GM12874 (cell line): ENCODE data around the gene ALDOA.

Experiments used
- TF ChIP-seq, protein P1 (sequence below): IDR thresholded peaks from 2 replicates; pipeline ENCODE4 v1.5.1; 2011; ENCODE audit warnings: low read depth, mild to moderate bottlenecking, control low read depth, low read length, moderate library complexity; ENCODE audit not compliant: insufficient read depth

ALDOA gene

GRCh38 chr16:30051518-30051917 lies 14.0 kb upstream of the ALDOA start:
- TF ChIP-seq, protein P1, sequence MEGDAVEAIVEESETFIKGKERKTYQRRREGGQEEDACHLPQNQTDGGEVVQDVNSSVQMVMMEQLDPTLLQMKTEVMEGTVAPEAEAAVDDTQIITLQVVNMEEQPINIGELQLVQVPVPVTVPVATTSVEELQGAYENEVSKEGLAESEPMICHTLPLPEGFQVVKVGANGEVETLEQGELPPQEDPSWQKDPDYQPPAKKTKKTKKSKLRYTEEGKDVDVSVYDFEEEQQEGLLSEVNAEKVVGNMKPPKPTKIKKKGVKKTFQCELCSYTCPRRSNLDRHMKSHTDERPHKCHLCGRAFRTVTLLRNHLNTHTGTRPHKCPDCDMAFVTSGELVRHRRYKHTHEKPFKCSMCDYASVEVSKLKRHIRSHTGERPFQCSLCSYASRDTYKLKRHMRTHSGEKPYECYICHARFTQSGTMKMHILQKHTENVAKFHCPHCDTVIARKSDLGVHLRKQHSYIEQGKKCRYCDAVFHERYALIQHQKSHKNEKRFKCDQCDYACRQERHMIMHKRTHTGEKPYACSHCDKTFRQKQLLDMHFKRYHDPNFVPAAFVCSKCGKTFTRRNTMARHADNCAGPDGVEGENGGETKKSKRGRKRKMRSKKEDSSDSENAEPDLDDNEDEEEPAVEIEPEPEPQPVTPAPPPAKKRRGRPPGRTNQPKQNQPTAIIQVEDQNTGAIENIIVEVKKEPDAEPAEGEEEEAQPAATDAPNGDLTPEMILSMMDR = no peak

- TF ChIP-seq, protein P1 = no peak
Measured at GRCh38 chr16:30052671-30053372, 12.7 kb upstream of the ALDOA start.

DNA sequence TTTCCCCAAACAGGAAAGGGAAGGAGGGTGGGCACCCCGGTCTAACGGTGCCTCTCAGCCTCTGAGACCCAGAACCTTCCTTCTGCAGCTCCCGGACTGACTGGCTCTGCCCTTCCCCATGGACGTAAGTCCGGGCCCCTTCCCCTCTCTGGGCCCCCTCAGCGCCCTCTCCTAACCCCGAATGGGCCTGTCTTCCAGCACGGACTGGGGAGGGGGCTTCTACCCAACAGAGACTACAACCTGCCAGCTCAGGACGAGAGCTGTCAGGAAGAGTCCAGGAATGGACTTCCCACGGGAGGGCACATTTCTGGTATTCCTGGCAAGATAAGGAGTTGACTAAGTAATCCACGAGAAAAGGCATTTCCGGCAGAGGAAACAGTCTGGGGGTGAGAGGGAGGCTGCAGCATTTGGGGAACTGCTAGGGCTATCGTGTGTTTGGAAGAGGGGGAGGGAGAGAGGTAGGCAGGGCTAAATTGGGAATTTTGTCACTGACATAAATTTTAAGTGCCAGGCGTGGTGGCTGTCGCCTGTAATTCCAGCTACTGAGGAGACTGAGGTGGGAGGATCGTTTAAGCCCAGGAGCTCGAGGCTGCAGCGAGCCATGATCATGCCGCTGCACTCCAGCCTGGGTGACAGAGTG lies 12.1 kb upstream of the ALDOA start:
- TF ChIP-seq, protein P1 = no peak

DNA sequence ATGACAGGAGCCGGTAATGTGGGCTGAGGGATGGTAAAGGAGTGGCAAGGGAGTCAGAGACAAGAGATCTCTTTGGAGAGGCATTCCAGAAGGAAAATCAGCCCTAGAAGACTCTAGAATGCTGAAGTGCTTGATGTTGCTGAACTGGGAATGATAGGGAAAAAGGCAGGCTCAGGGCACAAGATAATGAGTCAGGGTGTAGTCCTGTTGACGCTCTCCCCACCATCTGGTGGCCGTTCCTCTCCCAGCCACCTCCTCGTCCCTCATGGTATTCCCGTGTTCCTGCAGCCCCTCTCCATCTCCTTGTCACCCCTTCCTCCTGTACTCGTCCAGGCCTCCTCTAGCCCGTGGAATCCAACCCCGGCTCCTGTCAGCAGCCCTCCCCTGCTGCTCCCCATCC lies 11.1 kb upstream of the ALDOA start:
- TF ChIP-seq, protein P1 = no peak

GRCh38 chr16:30054959-30055553 lies 10.5 kb upstream of the ALDOA start:
- TF ChIP-seq, protein P1 = peak; percentile 87

DNA sequence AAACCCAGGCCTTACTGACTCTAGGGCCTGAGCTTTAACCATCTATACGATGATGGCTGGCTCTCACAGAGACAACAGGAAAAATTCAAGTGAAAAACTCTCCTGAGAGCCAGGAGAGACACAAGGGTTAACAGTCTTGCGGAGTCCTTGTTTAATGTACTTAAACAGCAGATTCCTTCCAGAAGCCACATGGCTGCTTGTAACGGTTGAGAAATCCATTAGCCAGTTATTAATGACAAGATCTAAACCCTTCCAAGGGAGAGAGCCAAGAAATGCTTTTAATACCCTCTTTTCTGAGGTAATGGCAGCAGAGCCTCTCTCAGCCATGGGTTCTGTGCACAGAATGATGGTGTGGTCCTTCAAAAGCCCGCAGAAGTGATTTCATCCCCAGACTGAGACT lies 5.2 kb upstream of the ALDOA start:
- TF ChIP-seq, protein P1 = no peak

DNA sequence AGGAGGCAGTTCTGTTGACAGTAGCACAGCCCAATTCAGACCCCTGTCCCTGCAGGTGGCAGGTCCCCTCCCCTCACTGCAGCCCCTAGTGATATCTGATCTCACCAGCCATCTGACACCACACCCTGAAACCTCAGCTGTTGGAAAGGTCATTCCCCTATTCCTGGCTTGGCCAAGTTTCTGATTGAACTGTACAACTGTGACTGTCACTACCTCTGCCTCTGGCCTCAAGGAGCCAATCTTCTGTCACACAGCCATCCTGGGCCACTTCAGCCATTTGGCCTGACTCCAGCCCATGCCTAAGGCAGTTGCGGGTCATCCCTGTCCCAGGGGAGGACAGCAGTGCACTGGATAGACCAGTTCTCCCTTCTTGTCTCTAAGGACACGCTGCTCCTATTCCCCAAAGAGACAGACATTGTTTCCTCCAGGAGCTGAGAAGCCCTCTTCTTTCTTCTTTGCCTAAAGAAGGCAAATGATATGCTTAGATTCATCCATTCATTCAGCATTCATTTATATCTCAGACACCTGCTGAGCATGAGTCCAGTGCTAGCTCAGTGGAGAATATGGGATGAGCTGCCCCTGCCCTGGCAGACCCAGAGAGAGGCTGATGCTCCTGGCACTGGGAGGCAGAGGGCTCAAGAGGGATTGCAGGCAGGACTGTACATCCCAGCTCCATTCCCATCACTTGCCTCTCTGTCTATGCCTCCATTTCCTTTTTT lies 4.6 kb upstream of the ALDOA start:
- TF ChIP-seq, protein P1 = no peak
